GM13977 (cell line): ENCODE measurements around the gene DZIP1L.

Experiments
- DNase-seq: peaks from one replicate; pipeline ENCODE4 v3.0.0; 2012; ENCODE audit warnings: low spot score
- in situ Hi-C: fragments of 300-500 bp; cut with MboI; formaldehyde crosslinking; loops from one replicate; pipeline ENCODE4 v1.12.0; 2022; ENCODE audit warnings: low sequenced_read_pairs, low pct_unique_long_range_greater_than_20kb, mixed read lengths, inconsistent platforms; ENCODE audit not compliant: unreplicated experiment
- TF ChIP-seq, protein P1 (sequence below): IDR thresholded peaks from 2 replicates; pipeline ENCODE4 v1.5.1; 2012; ENCODE audit warnings: mild to moderate bottlenecking, control low read depth; ENCODE audit not compliant: insufficient read depth; ENCODE audit errors: extremely low read depth, missing control alignments

The DZIP1L gene

GRCh38 chr3:138127636-138128365 lies 12.4 kb upstream of the DZIP1L start:
- DNase-seq = no peak
- TF ChIP-seq, protein P1, sequence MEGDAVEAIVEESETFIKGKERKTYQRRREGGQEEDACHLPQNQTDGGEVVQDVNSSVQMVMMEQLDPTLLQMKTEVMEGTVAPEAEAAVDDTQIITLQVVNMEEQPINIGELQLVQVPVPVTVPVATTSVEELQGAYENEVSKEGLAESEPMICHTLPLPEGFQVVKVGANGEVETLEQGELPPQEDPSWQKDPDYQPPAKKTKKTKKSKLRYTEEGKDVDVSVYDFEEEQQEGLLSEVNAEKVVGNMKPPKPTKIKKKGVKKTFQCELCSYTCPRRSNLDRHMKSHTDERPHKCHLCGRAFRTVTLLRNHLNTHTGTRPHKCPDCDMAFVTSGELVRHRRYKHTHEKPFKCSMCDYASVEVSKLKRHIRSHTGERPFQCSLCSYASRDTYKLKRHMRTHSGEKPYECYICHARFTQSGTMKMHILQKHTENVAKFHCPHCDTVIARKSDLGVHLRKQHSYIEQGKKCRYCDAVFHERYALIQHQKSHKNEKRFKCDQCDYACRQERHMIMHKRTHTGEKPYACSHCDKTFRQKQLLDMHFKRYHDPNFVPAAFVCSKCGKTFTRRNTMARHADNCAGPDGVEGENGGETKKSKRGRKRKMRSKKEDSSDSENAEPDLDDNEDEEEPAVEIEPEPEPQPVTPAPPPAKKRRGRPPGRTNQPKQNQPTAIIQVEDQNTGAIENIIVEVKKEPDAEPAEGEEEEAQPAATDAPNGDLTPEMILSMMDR = no peak
- in situ Hi-C loops = no loop called here

GRCh38 chr3:138125548-138126221 lies 10.3 kb upstream of the DZIP1L start:
- no peak for DNase-seq
- TF ChIP-seq, protein P1 = no peak
- in situ Hi-C loops = no loop called here

- in situ Hi-C loops = no loop called here
- no peak for DNase-seq
- TF ChIP-seq, protein P1 = no peak
These were observed 9.4 kb upstream of the DZIP1L start for GRCh38 chr3:138124706-138125355.

DNA sequence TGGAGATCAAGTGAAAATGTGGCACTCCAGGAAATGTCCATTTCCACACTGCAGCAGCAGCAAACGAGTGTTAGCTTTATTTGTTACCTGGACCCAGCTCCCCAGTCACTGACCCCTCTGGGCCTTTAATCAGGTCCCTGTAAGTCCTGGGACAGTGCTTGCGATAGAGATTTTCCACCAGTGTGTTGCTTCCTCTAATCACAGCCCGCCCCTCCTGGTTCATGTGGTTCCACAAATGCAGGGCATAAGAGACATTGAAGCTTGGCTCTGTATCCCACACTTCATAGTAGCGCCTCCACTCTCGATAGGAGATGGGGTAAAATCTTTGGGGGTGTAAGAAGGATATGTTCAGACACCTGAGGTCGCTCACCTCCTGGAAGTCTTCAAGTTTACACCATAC lies 8.8 kb upstream of the DZIP1L start:
- DNase-seq = no peak
- TF ChIP-seq, protein P1 = no peak
- in situ Hi-C loops = no loop called here

DNA sequence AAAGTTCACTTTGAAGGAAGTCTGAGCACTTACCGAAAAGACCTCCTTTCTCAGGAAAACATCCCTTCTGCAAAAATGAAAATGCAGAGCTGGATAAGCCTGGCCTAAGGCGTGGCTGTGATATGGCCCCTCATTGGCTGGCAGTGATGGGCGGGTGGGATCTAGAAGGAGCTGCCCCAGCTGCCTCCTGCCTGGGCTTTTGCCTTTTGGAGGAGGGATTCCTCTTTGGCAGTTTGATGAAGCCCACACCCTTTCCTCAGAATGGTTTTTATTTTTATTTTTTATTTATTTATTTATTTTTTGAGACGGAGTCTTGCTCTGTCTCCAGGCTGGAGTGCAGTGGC lies 4.0 kb upstream of the DZIP1L start:
- DNase-seq = no peak
- in situ Hi-C loops = no loop called here
- TF ChIP-seq, protein P1 = no peak

- DNase-seq = peak; percentile 72
- TF ChIP-seq, protein P1 = peak; percentile 78
- in situ Hi-C loops = no loop called here
These were observed 3.4 kb upstream of the DZIP1L start for GRCh38 chr3:138118612-138119422.
